HEK293T (cell line): ENCODE measurements around the gene MTAP.
A peak's percentile ranks its signal among the peaks of the same experiment; 100 is the strongest.

Experiments
- CTCF ChIA-PET: fragments of 350-600 bp; formaldehyde crosslinking; extraction: SDS; loops from one replicate; lab custom pipeline; 2021; ENCODE audit warnings: antibody characterized with exemption, inconsistent platforms; lab: Yijun Ruan, JAX
- POLR2A ChIA-PET: fragments of 350-600 bp; formaldehyde crosslinking; extraction: SDS; loops from one replicate; lab custom pipeline; 2020; ENCODE audit warnings: antibody characterized with exemption, inconsistent platforms; lab: Yijun Ruan, JAX
- DNase-seq: peaks from one replicate; pipeline ENCODE4 v3.0.0; 2012; ENCODE audit warnings: mixed read lengths; ENCODE audit errors: extremely low spot score
- ARNT ChIP-seq: fragments of 450-650 bp; IDR thresholded peaks from 2 replicates; pipeline ENCODE4 v1.6.1; 2017; ENCODE audit warnings: mild to moderate bottlenecking
- BHLHE40 ChIP-seq: fragments of 450-650 bp; IDR thresholded peaks from 2 replicates; pipeline ENCODE4 v1.6.1; 2016; ENCODE audit warnings: mild to moderate bottlenecking, moderate library complexity, borderline replicate concordance
- CTBP1 ChIP-seq: fragments of 450-650 bp; IDR thresholded peaks from 2 replicates; pipeline ENCODE4 v1.6.1; 2016; ENCODE audit warnings: borderline replicate concordance
- ELF4 ChIP-seq: fragments of 450-650 bp; IDR thresholded peaks from 2 replicates; pipeline ENCODE4 v1.6.1; 2017; ENCODE audit warnings: antibody characterized with exemption
- FOXA1 ChIP-seq: fragments of 450-650 bp; IDR thresholded peaks from 2 replicates; pipeline ENCODE4 v1.6.1; 2016; ENCODE audit warnings: mild to moderate bottlenecking
- FOXK2 ChIP-seq: fragments of 450-650 bp; IDR thresholded peaks from 2 replicates; pipeline ENCODE4 v1.6.1; 2016; ENCODE audit warnings: mild to moderate bottlenecking
- FOXM1 ChIP-seq: fragments of 450-650 bp; IDR thresholded peaks from 2 replicates; pipeline ENCODE4 v1.6.1; 2017; ENCODE audit warnings: mild to moderate bottlenecking, borderline replicate concordance
- HDGF ChIP-seq: fragments of 450-650 bp; IDR thresholded peaks from 2 replicates; pipeline ENCODE4 v1.6.1; 2017; ENCODE audit warnings: antibody characterized with exemption, borderline replicate concordance
- L3MBTL2 ChIP-seq: fragments of 450-650 bp; conservative IDR thresholded peaks from 2 replicates; pipeline ENCODE4 v1.6.1; 2016; ENCODE audit warnings: mild to moderate bottlenecking
- LEF1 ChIP-seq: fragments of 450-650 bp; IDR thresholded peaks from 2 replicates; pipeline ENCODE4 v1.6.1; 2017; ENCODE audit warnings: mild to moderate bottlenecking, borderline replicate concordance
- NFRKB ChIP-seq: fragments of 450-650 bp; IDR thresholded peaks from 2 replicates; pipeline ENCODE4 v1.6.1; 2016; ENCODE audit warnings: mild to moderate bottlenecking, moderate library complexity
- PKNOX1 ChIP-seq: fragments of 450-650 bp; IDR thresholded peaks from 2 replicates; pipeline ENCODE4 v1.6.1; 2016
- SP1 ChIP-seq: fragments of 450-650 bp; IDR thresholded peaks from 2 replicates; pipeline ENCODE4 v1.6.1; 2017
- SUZ12 ChIP-seq: fragments of 450-650 bp; IDR thresholded peaks from 2 replicates; pipeline ENCODE4 v1.6.1; 2016; ENCODE audit warnings: mild to moderate bottlenecking
- TARDBP ChIP-seq: fragments of 450-650 bp; IDR thresholded peaks from 2 replicates; pipeline ENCODE4 v1.6.1; 2016
- ZNF384 ChIP-seq: fragments of 450-650 bp; IDR thresholded peaks from 2 replicates; pipeline ENCODE4 v1.6.1; 2016

The MTAP gene

GRCh38 chr9:21969951-21970799, 167.7 kb downstream of the MTAP start:
- no peak for TF ChIP-seq FOXA1
- no peak for TF ChIP-seq FOXK2
- DNase-seq = no peak
- CTCF ChIA-PET = no interaction called here
- POLR2A ChIA-PET = no interaction called here

- CTCF ChIA-PET = no interaction called here
- TF ChIP-seq LEF1 = no peak
- TF ChIP-seq SP1 = no peak
- no peak for TF ChIP-seq ARNT
- no peak for TF ChIP-seq TARDBP
- no peak for TF ChIP-seq FOXA1
- TF ChIP-seq FOXK2 = no peak
- no peak for TF ChIP-seq ELF4
- TF ChIP-seq HDGF = no peak
- TF ChIP-seq SUZ12 = no peak
- no peak for DNase-seq
- POLR2A ChIA-PET = no interaction called here
These were observed 168.6 kb downstream of the MTAP start for GRCh38 chr9:21970800-21971640.

- no peak for DNase-seq
- TF ChIP-seq L3MBTL2 = no peak
- TF ChIP-seq BHLHE40 = no peak
- TF ChIP-seq FOXM1 = no peak
- no peak for TF ChIP-seq SUZ12
- no peak for TF ChIP-seq SP1
- no peak for TF ChIP-seq FOXA1
- no peak for TF ChIP-seq ELF4
- TF ChIP-seq FOXK2 = no peak
- no peak for TF ChIP-seq PKNOX1
- ChIA-PET POLR2A (no interaction called here), CTCF (no interaction called here)
These were observed 169.9 kb downstream of the MTAP start for GRCh38 chr9:21972361-21972760.

DNA sequence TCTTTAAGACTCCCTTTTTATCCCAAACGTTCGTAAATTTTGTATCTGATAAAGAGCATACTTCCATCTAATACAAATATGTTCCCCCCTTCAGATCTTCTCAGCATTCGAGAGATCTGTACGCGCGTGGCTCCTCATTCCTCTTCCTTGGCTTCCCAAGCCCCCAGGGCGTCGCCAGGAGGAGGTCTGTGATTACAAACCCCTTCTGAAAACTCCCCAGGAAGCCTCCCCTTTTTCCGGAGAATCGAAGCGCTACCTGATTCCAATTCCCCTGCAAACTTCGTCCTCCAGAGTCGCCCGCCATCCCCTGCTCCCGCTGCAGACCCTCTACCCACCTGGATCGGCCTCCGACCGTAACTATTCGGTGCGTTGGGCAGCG, 171.9 kb downstream of the MTAP start:
- CTCF ChIA-PET = no interaction called here
- peak; percentile 49 for DNase-seq
- POLR2A ChIA-PET = no interaction called here
- TF ChIP-seq ZNF384 (no peak), ELF4 (no peak), HDGF (no peak), CTBP1 (no peak), FOXA1 (no peak), FOXM1 (no peak), SUZ12 (no peak), LEF1 (no peak), L3MBTL2 (no peak), NFRKB (no peak), ARNT (no peak), PKNOX1 (no peak), TARDBP (no peak), SP1 (no peak)

DNA sequence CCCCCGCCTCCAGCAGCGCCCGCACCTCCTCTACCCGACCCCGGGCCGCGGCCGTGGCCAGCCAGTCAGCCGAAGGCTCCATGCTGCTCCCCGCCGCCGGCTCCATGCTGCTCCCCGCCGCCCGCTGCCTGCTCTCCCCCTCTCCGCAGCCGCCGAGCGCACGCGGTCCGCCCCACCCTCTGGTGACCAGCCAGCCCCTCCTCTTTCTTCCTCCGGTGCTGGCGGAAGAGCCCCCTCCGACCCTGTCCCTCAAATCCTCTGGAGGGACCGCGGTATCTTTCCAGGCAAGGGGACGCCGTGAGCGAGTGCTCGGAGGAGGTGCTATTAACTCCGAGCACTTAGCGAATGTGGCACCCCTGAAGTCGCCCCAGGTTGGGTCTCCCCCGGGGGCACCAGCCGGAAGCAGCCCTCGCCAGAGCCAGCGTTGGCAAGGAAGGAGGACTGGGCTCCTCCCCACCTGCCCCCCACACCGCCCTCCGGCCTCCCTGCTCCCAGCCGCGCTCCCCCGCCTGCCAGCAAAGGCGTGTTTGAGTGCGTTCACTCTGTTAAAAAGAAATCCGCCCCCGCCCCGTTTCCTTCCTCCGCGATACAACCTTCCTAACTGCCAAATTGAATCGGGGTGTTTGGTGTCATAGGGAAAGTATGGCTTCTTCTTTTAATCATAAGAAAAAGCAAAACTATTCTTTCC, 172.4 kb downstream of the MTAP start:
- DNase-seq = peak; percentile 74
- TF ChIP-seq CTBP1 (no peak), SP1 (no peak), ARNT (no peak), L3MBTL2 (peak; percentile 80), LEF1 (no peak), NFRKB (no peak), PKNOX1 (peak; percentile 79), ZNF384 (no peak), BHLHE40 (no peak), HDGF (no peak), SUZ12 (no peak)
- ChIA-PET CTCF (no interaction called here), POLR2A (no interaction called here)
